GM21619 (cell line): Measurements from ENCODE around the gene SAMD4A.

ENCODE experiments used
- ATAC-seq: cut with Tn5 transposase; IDR thresholded peaks from one replicate; pipeline ENCODE4 v1.9.1; 2021; ENCODE audit not compliant: unreplicated experiment

SAMD4A gene

GRCh38 chr14:54676812-54677708, 110.1 kb downstream of the SAMD4A start:
- ATAC-seq: no peak

GRCh38 chr14:54680651-54681050, 113.7 kb downstream of the SAMD4A start:
- no peak for ATAC-seq

- no peak for ATAC-seq
Observed at GRCh38 chr14:54681811-54682261, 114.9 kb downstream of the SAMD4A start.

GRCh38 chr14:54682578-54682977, 115.7 kb downstream of the SAMD4A start:
- ATAC-seq: no peak

GRCh38 chr14:54683882-54684794, 117.2 kb downstream of the SAMD4A start:
- no peak for ATAC-seq

GRCh38 chr14:54685286-54685845, 118.4 kb downstream of the SAMD4A start:
- no peak for ATAC-seq

GRCh38 chr14:54686219-54686870, 119.4 kb downstream of the SAMD4A start:
- no peak for ATAC-seq

GRCh38 chr14:54686871-54687749, 120.2 kb downstream of the SAMD4A start:
- ATAC-seq: no peak

- ATAC-seq: no peak
Observed at GRCh38 chr14:54687750-54688119, 120.8 kb downstream of the SAMD4A start.

GRCh38 chr14:54688229-54688628, 121.3 kb downstream of the SAMD4A start:
- no peak for ATAC-seq

GRCh38 chr14:54689928-54690327, 123.0 kb downstream of the SAMD4A start:
- ATAC-seq: no peak

- ATAC-seq: no peak
Observed at GRCh38 chr14:54690887-54691286, 124.0 kb downstream of the SAMD4A start.

- ATAC-seq: no peak
Observed at GRCh38 chr14:54691525-54692283, 124.8 kb downstream of the SAMD4A start.

GRCh38 chr14:54692284-54692772, 125.4 kb downstream of the SAMD4A start:
- ATAC-seq: no peak

GRCh38 chr14:54693761-54694160, 126.8 kb downstream of the SAMD4A start:
- no peak for ATAC-seq

- no peak for ATAC-seq
Observed at GRCh38 chr14:54695196-54695595, 128.3 kb downstream of the SAMD4A start.

- ATAC-seq: no peak
Observed at GRCh38 chr14:54697001-54697400, 130.1 kb downstream of the SAMD4A start.

- ATAC-seq: no peak
Observed at GRCh38 chr14:54697803-54698202, 130.9 kb downstream of the SAMD4A start.

- ATAC-seq: no peak
Observed at GRCh38 chr14:54698501-54698900, 131.6 kb downstream of the SAMD4A start.
